HG03460 (cell line): Measurements from ENCODE around the gene RGS9.
"Not testable (repeated sequence)": the region's sequence is repeated elsewhere in the genome, so short reads cannot be mapped to it uniquely, and the experiment has no call there.

ENCODE experiments used
- ATAC-seq: cut with Tn5 transposase; IDR thresholded peaks from one replicate; pipeline ENCODE4 v1.9.1; 2021; ENCODE audit not compliant: unreplicated experiment

Gene RGS9

GRCh38 chr17:65109990-65110680 is 27.0 kb upstream of the RGS9 start:
- no peak for ATAC-seq

DNA sequence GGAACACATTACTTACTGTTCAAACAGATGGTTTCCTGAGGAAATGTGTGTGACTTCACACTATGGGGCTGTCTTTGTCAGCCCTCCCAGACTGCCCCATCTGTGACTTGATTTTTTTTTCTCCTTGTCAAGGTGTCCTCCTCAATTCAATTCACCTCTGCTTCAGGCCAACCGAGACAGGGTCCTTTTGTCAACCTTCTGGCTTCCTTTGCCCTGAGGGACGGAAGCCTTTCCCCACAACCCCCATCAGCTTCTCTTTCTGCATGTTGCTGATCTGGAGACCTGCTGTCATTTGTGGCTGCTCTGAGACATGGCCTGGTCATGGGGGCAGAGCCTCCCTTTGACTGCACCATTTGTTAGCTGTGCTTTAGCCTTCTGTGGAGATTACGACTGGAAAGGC is 21.3 kb upstream of the RGS9 start:
- no peak for ATAC-seq

DNA sequence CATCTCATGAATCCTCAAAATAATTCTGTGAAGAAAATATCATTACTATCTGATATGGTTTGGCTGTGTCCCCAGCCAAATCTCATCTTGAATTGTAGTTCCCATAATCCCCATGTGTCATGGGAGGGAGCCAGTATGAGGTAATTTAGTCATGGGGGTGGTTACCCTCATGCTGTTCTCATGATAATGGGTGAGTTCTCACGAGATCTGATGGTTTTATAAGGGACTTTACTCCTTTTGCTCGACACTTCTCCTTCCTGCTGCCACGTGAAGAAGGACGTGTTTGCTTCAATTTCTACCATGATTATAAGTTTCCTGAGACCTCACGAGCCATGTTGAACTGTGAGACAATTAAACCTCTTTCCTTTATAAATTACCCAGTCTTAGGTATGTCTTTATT is 20.7 kb upstream of the RGS9 start:
- ATAC-seq: not testable (repeated sequence)

DNA sequence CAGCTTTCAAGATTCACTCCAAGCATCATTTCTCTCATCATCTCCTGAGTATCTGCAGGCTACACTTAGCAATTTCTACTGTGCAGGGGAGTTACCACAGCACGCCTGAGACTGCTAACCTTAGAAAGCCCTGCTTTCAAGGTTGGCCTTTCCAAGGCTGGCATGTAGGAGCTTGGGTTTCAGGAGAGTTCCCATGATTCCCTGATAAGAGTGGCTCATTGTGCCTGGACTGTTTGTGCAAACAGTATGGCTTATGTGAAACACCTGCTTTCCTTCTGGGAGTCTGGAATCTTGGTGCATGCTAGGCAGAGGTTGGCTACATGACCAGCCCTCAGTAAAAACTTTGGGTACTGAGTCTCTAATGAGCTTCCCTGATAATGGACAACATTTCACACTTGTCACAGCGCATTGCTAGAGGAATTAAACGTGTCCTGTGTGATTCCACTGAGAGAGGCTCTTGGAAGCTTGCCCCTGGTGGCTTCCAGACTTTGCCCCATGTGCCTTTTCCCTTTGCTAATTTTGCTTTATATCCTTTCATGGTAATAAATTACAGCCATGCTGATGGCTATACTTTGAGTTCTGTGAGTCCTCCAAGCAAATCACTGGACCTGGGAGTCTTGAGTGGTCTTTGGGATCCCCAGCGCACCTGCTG is 19.7 kb upstream of the RGS9 start:
- ATAC-seq: no peak

- ATAC-seq: no peak
These were observed 15.8 kb upstream of the RGS9 start for GRCh38 chr17:65121368-65121767.

DNA sequence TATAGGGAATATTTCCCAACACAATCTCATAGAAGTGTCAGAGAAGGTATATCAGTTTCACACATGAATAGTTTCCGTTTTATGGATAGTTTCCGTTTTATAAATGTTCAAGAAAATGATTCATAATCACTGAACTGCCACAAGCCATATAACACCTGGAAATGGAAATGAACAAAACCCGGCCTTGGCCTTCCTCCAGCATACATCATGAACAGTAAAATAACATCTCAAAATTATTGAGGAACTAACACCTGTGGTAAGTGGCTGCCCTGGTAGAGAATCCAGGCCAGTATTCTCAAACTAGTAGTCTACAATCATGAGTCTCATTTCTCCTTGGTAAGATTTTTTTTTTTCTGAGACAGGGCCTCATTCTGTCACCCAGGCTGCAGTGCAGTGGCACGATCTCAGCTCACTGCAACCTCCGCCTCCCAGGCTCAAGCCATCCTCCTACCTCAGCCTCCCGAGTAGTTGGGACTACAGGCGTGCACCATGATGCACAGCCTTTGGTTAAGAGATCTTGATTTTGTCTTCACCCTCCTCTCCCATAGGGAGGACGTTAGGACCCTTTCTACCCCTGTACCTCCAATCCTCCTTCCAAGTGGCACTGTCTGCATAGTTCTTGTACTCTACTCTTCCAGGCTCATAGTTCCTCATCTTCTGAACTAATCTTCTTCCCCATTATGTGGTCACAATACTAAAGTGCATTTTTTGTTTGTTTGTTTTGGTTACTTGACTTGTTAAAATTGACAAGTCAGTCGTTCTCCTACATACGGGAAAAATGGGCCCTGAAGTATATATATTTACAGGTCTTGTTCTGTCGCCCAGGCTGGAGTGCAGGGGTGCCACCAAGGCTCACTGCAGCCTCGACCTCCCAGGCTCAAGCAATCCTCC is 15.0 kb upstream of the RGS9 start:
- no peak for ATAC-seq

GRCh38 chr17:65122836-65123756 is 14.1 kb upstream of the RGS9 start:
- ATAC-seq: peak; percentile 63

GRCh38 chr17:65123757-65124675 is 13.2 kb upstream of the RGS9 start:
- ATAC-seq: no peak

DNA sequence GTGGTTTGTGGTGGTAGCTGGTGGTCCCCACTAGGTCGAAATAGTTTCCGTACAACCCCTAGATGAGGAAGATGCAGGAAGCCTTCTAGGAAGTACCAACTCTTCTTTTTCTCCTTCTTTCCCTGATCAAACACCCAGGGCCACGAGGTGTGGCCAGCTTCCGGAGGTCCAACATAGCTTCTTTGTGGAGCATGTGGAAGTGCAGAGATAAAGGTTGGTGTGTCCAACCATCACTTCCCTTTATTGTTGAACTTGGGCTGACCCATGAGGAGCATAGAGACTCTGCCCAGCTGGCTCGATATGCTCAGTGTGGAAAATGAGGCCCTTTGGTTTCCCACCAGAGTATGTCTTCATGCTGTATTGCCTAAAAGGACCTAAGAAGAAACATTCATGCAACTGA is 6.3 kb upstream of the RGS9 start:
- ATAC-seq: no peak

DNA sequence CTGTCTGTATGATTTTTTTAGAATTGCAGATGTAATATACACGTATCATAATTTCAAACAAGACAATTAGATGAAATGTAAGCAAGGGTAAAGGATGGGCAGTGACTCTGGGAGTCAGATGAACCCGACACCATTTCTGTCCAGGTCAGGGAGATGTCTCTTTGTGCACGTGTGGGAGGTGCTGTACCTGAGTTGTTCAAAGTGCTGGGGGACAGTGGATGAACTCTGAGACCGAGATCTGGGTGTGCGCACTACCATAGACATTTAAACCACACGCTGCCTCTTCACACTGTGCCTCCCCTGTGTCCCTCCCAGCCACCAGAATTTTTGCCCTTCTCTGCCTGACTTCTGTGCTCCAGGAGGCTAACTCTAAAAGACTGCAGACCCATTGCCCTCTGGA is 5.9 kb upstream of the RGS9 start:
- no peak for ATAC-seq

- no peak for ATAC-seq
These were observed 5.2 kb upstream of the RGS9 start for GRCh38 chr17:65131946-65132345.

- ATAC-seq: no peak
These were observed 3.1 kb upstream of the RGS9 start for GRCh38 chr17:65134035-65134434.

DNA sequence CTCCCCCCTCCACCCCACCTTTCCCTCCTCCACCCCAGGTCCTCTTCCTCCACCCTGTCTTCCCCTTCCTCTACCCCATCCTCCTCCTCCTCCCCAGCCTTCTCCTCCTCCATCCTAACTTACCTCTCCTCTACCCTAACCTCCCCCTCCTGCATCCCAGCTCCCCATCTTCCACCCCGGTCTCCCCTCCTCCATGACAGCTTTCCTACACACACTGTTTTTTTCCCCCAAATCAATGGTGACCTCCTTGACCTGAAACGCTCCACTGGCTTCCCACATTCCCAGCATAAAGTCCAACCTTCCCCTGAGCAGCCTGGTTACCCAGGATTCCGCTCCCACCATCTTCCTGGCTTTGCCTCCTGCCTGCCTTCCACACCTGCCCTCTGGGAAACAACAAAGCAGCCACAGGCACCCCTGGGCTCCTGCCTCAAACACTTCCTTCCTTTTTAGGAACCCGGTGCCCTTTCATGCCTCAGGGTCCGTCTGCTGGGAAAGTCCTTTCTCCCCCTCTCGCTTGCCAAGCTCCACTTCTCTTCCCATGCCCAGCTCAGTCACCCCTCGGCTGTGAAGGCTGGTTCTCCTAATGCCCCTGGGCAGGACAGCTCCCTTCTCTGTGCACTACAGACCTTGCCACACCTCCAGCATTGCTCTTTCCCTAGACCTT is 2.1 kb downstream of the RGS9 start:
- ATAC-seq: no peak

DNA sequence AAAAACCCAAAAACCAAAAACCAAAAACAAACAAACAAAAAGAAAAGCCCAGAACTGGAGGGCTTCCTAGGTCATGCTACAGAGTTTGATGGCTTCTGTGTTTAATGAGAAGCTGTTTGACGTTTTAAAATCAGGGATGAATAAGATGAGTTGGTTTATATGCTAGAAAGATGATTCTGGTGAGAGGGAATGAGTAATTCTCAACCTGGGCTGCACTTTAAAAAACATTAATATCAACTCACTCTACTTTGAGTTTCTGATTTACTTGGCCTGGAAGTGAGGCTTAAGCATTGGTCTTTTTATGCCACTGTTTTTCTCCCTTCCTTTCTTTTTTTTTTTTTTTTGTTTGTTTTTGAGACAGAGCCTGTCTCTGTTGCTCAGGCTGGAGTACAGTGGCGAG is 5.1 kb downstream of the RGS9 start:
- no peak for ATAC-seq

- no peak for ATAC-seq
These were observed 6.9 kb downstream of the RGS9 start for GRCh38 chr17:65143889-65144604.

DNA sequence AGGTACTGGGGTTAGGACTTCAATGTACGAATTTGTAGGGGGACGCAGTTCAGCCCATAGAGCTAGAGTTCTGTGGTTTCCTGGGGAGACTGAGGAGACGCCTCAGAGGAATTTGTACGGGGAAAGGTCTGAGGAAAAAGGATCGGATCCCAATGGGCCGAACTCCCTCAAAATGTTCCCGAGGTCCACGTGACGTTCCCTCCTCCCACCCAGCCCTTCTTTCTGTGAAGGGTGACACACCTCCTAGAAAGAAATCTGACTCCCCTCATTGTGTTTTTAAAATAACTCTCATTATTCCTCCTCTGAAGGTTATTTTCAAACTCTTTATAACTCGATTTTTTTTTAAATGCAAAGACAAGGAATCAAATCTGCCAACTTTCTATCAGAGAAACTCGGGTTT is 8.6 kb downstream of the RGS9 start:
- no peak for ATAC-seq

DNA sequence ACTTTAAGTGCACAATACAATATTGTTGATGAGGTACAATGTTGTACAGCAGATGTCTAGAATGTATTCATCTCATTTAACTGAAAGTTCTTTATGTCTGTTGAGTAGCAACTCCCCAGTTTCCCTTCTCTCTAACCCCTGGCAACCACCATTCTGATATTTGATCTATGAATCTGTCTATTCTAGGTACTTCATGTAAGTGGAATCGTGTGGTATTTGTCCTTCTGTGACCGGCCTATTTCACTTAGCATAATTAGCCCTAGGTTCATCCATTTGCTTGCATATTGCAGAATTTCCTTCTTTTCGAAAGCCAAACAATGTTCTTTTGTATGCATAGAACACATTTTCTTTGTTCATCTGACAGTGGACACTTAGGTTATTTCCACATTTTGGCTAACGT is 10.8 kb downstream of the RGS9 start:
- ATAC-seq: no peak

DNA sequence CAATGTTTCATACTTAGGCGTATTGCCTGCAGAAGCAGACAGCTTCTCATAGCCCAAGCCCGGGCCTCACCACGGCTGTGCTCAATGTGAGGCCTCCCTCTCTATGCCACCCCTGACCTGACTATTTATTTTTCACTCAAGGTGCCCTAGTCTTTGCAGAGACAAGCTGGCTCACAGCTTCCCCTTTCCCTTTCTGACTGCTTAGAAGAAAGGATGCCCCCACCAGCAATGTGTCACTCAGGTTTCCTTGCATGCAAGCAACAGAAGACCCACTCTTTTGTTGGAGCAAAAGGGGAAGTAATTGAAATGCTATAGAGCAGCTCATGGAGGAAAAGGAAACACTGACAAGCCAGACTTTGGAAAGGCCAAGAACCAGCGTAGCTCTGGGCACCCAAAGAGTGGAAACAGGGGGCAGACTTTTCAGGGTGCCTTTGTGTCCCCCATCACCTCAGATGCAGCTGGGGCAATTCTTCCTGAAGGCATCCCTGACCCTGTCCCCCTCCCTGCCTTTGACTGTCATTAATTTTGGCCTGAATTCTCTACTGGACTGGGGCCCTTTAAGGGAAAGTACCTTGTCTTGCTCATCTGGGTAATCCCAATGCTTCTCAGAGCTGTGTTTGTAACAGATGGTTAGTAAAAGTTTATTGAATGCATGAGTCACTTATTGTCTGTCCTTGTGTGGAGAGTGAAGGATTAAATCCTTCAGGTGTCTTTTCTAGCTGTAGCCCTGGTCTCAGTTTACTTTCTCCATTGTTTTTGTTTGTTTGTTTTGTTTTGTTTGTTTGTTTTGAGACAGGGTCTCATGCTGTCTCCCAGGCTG is 17.8 kb downstream of the RGS9 start:
- ATAC-seq: peak; percentile 90
